ENCODE measurements around the gene C3orf49. TPM values are rescaled to one million over a fixed set of nuclear protein-coding genes. Genes with fewer than 3 reads are reported as not detected.

C3orf49 gene
- total and polyA plus RNA-seq, 2 experiments from 2014 or later: not detected

GRCh38 chr3:63847718-63848450 is 28.8 kb downstream of the C3orf49 start:
- H3K36me3 ChIP-seq: no peaks in the 10 kb centered on the region
- DNase-seq (ENCODE audit: low read depth in 1 of 2, low spot score in 1 of 2): no peak
- H3K4me3 ChIP-seq: no peak overlapping the region
- no peaks in the 10 kb centered on the region for H3K9me3 ChIP-seq (ENCODE audit: low read depth)
- TF ChIP-seq CTCF (IDR thresholded peaks at IDR 0.05; ENCODE audit: low read depth, low read length): no peak
- no peaks in the 10 kb centered on the region for H3K27me3 ChIP-seq
- no peak overlapping the region for H3K27ac ChIP-seq
- H3K4me1 ChIP-seq (ENCODE audit: low read depth): no peaks in the 10 kb centered on the region

- Histone ChIP-seq H3K27ac (no peak overlapping the region), H3K9me3 (ENCODE audit: low read depth) (no peaks in the 10 kb centered on the region), H3K27me3 (no peaks in the 10 kb centered on the region), H3K4me3 (no peak overlapping the region), H3K4me1 (ENCODE audit: low read depth) (no peaks in the 10 kb centered on the region), H3K36me3 (no peaks in the 10 kb centered on the region)
- no peak for TF ChIP-seq CTCF (IDR thresholded peaks at IDR 0.05; ENCODE audit: low read depth, low read length)
- DNase-seq (ENCODE audit: low read depth in 1 of 2, low spot score in 1 of 2): no peak
Measured at GRCh38 chr3:63849175-63849574, 30.1 kb downstream of the C3orf49 start.

GRCh38 chr3:63851287-63851686 is 32.2 kb downstream of the C3orf49 start:
- DNase-seq (ENCODE audit: low read depth in 1 of 2, low spot score in 1 of 2): no peak
- no peaks in the 10 kb centered on the region for H3K9me3 ChIP-seq (ENCODE audit: low read depth)
- H3K36me3 ChIP-seq: no peaks in the 10 kb centered on the region
- TF ChIP-seq CTCF (IDR thresholded peaks at IDR 0.05; ENCODE audit: low read depth, low read length): no peak
- no peak overlapping the region for H3K27ac ChIP-seq
- H3K4me1 ChIP-seq (ENCODE audit: low read depth): no peaks in the 10 kb centered on the region
- no peaks in the 10 kb centered on the region for H3K27me3 ChIP-seq
- H3K4me3 ChIP-seq: no peak overlapping the region

- TF ChIP-seq CTCF (IDR thresholded peaks at IDR 0.05; ENCODE audit: low read depth, low read length): no peak
- H3K27ac ChIP-seq: no peak overlapping the region
- H3K9me3 ChIP-seq (ENCODE audit: low read depth): no peaks in the 10 kb centered on the region
Measured at GRCh38 chr3:63853106-63853505, 34.0 kb downstream of the C3orf49 start.

GRCh38 chr3:63855333-63855940 is 36.3 kb downstream of the C3orf49 start:
- Histone ChIP-seq H3K4me3 (no peak overlapping the region), H3K4me1 (ENCODE audit: low read depth) (no peaks in the 10 kb centered on the region), H3K27ac (no peak overlapping the region), H3K27me3 (no peaks in the 10 kb centered on the region), H3K9me3 (ENCODE audit: low read depth) (no peaks in the 10 kb centered on the region), H3K36me3 (no peaks in the 10 kb centered on the region)
- no peak for TF ChIP-seq CTCF (IDR thresholded peaks at IDR 0.05; ENCODE audit: low read depth, low read length)
- DNase-seq (ENCODE audit: low read depth in 1 of 2, low spot score in 1 of 2): no peak

More at GRCh38 chr3:63853106-63853505, 34.0 kb downstream of the C3orf49 start:
- Histone ChIP-seq H3K4me3 (no peak overlapping the region), H3K36me3 (no peaks in the 10 kb centered on the region), H3K27me3 (no peaks in the 10 kb centered on the region), H3K4me1 (ENCODE audit: low read depth) (no peaks in the 10 kb centered on the region)
- DNase-seq (ENCODE audit: low read depth in 1 of 2, low spot score in 1 of 2): no peak
